Neuronal stem cell (in vitro differentiated cells): ENCODE results near the gene LOC128125822.

Source experiments
- DNase-seq: peaks from one replicate; pipeline ENCODE4 v3.0.0-alpha.2; 2013; ENCODE audit warnings: low spot score
- H2AFZ ChIP-seq: one replicate; pipeline ENCODE4 v1.6.1; 2013; ENCODE audit warnings: mild to moderate bottlenecking, low read length, inconsistent platforms
- H2AK5ac ChIP-seq: 2 replicates; pipeline ENCODE4 v1.6.1; 2013; ENCODE audit warnings: low read depth, mild to moderate bottlenecking, inconsistent platforms, low read length, moderate library complexity, mixed read lengths
- H2BK120ac ChIP-seq: 2 replicates; pipeline ENCODE4 v1.6.1; 2013; ENCODE audit warnings: low read depth, mild to moderate bottlenecking, inconsistent platforms, low read length, moderate library complexity, mixed read lengths
- H2BK12ac ChIP-seq: one replicate; pipeline ENCODE4 v1.6.1; 2013; ENCODE audit warnings: low read length, inconsistent platforms
- H2BK15ac ChIP-seq: 2 replicates; pipeline ENCODE4 v1.6.1; 2013; ENCODE audit warnings: mild to moderate bottlenecking, low read length, inconsistent platforms, mixed read lengths
- H2BK5ac ChIP-seq: one replicate; pipeline ENCODE4 v1.6.1; 2013; ENCODE audit warnings: inconsistent platforms, mild to moderate bottlenecking, low read length, moderate library complexity
- H3K14ac ChIP-seq: one replicate; pipeline ENCODE4 v1.6.1; 2013; ENCODE audit warnings: low read length, inconsistent platforms
- H3K18ac ChIP-seq: 2 replicates; pipeline ENCODE4 v1.6.1; 2013; ENCODE audit warnings: low read length, inconsistent platforms
- H3K23ac ChIP-seq: 2 replicates; pipeline ENCODE4 v1.6.1; 2013; ENCODE audit warnings: low read depth, mild to moderate bottlenecking, mixed read lengths, low read length, inconsistent platforms; ENCODE audit not compliant: poor library complexity
- H3K27ac ChIP-seq: replicated peaks from 3 replicates; pipeline ENCODE4 v1.5.1; 2013; ENCODE audit warnings: low read length, inconsistent platforms
- H3K27me3 ChIP-seq, 3 experiments: 2 replicates each; pipeline ENCODE4 v1.6.1; 2013; ENCODE audit warnings: low read length in 3 of 3, mild to moderate bottlenecking in 2 of 3, inconsistent platforms in 1 of 3, low read depth in 1 of 3, mixed read lengths in 1 of 3, moderate library complexity in 1 of 3; ENCODE audit not compliant: control insufficient read depth in 3 of 3, insufficient read depth in 3 of 3
- H3K36me3 ChIP-seq, 2 donors: replicated peaks in 1 of 2; 2 replicates each; pipeline ENCODE4 v1.6.1; 2013; ENCODE audit warnings: low read length in 2 of 2; ENCODE audit not compliant: control insufficient read depth in 2 of 2, insufficient read depth in 2 of 2
- H3K4ac ChIP-seq: 2 replicates; pipeline ENCODE4 v1.6.1; 2013; ENCODE audit warnings: inconsistent platforms, mild to moderate bottlenecking, low read length, moderate library complexity
- H3K4me1 ChIP-seq, 2 donors: 1 replicate in 1 of 2; 2 replicates in 1 of 2; pipeline ENCODE4 v1.6.1; 2013; ENCODE audit warnings: low read length in 2 of 2, low read depth in 1 of 2; ENCODE audit not compliant: control insufficient read depth in 2 of 2, insufficient read depth in 1 of 2
- H3K4me2 ChIP-seq: one replicate; pipeline ENCODE4 v1.6.1; 2013; ENCODE audit warnings: mild to moderate bottlenecking, low read length, inconsistent platforms; ENCODE audit not compliant: insufficient read depth, poor library complexity, severe bottlenecking
- H3K4me3 ChIP-seq, 2 donors: 2 replicates each; pipeline ENCODE4 v1.5.1; 2013; ENCODE audit warnings: low read length in 2 of 2, mild to moderate bottlenecking in 2 of 2, inconsistent platforms in 1 of 2, moderate library complexity in 1 of 2
- H3K79me1 ChIP-seq: one replicate; pipeline ENCODE4 v1.6.1; 2013; ENCODE audit warnings: low read depth, mild to moderate bottlenecking, inconsistent platforms, low read length, moderate library complexity
- H3K9ac ChIP-seq: one replicate; pipeline ENCODE4 v1.6.1; 2013; ENCODE audit warnings: mild to moderate bottlenecking, low read depth, low read length, inconsistent platforms; ENCODE audit not compliant: poor library complexity
- H3K9me3 ChIP-seq, 2 donors: replicated peaks in 1 of 2; 2 replicates each; pipeline versions ENCODE3 to v1.6.1; 2013; ENCODE audit warnings: low read length in 2 of 2, mild to moderate bottlenecking in 2 of 2, inconsistent platforms in 1 of 2, low read depth in 1 of 2, mixed read lengths in 1 of 2, moderate library complexity in 1 of 2; ENCODE audit not compliant: control insufficient read depth in 2 of 2, insufficient read depth in 1 of 2
- H4K8ac ChIP-seq: one replicate; pipeline ENCODE4 v1.6.1; 2013; ENCODE audit warnings: low read depth, mild to moderate bottlenecking, inconsistent platforms, low read length, moderate library complexity
- H4K91ac ChIP-seq: one replicate; pipeline ENCODE4 v1.6.1; 2013; ENCODE audit warnings: low read length, low read depth, mild to moderate bottlenecking, inconsistent platforms; ENCODE audit not compliant: poor library complexity
- WGBS, 2 donors: extraction: QIAGEN DNeasy Blood & Tissue Kit; methylation state at CpG; one replicate each; pipeline ENCODE4 v1.1.7; 2013; ENCODE audit warnings: missing lambda C conversion rate in 2 of 2, mixed read lengths in 1 of 2; ENCODE audit not compliant: insufficient read length in 2 of 2, insufficient replicate concordance in 1 of 2; ENCODE audit errors: extremely low coverage in 2 of 2; 5-methylcytosine and 5-hydroxymethylcytosine counted together

Gene LOC128125822

GRCh38 chr6:63560801-63561287 lies 11.4 kb upstream of the LOC128125822 start:
- H4K8ac ChIP-seq: no peak overlapping the region
- H2BK5ac ChIP-seq: no peak overlapping the region
- H3K27me3 ChIP-seq: no peaks in the 10 kb centered on the region
- H2AK5ac ChIP-seq: no peak overlapping the region
- H3K4me1 ChIP-seq: peaks cover 0 to 1% of the 10 kb centered on the region in 2 donors
- H3K36me3 ChIP-seq: no peaks in the 10 kb centered on the region
- no peak overlapping the region for H4K91ac ChIP-seq
- H3K4me3 ChIP-seq: no peak overlapping the region
- H3K79me1 ChIP-seq: no peaks in the 10 kb centered on the region
- H2AFZ ChIP-seq: no peak overlapping the region
- H3K18ac ChIP-seq: no peak overlapping the region
- no peak overlapping the region for H3K4ac ChIP-seq
- WGBS, 2 donors: no CpG with 5 or more reads among the region's 1 CpG
- no peak for DNase-seq
- H3K14ac ChIP-seq: no peak overlapping the region
- H2BK12ac ChIP-seq: no peak overlapping the region
- no peak overlapping the region for H3K4me2 ChIP-seq
- no peak overlapping the region for H2BK15ac ChIP-seq
- H3K9ac ChIP-seq: no peak overlapping the region
- H3K9me3 ChIP-seq: no peaks in the 10 kb centered on the region
- H2BK120ac ChIP-seq: no peak overlapping the region
- no peak overlapping the region for H3K27ac ChIP-seq
- H3K23ac ChIP-seq: no peak overlapping the region

GRCh38 chr6:63561288-63561687 lies 11.0 kb upstream of the LOC128125822 start:
- Histone ChIP-seq H2BK12ac (no peak overlapping the region), H2AK5ac (no peak overlapping the region), H4K91ac (no peak overlapping the region), H3K23ac (no peak overlapping the region), H3K9ac (no peak overlapping the region), H3K79me1 (no peaks in the 10 kb centered on the region), H3K18ac (no peak overlapping the region), H2BK120ac (no peak overlapping the region), H3K27ac (no peak overlapping the region), H3K4ac (no peak overlapping the region), H3K4me2 (no peak overlapping the region), H3K4me1 (peaks cover 0 to 3% of the 10 kb centered on the region in 2 donors), H3K27me3 (no peaks in the 10 kb centered on the region), H2BK5ac (no peak overlapping the region), H4K8ac (no peak overlapping the region), H3K14ac (no peak overlapping the region), H3K9me3 (no peaks in the 10 kb centered on the region), H3K4me3 (no peak overlapping the region), H2BK15ac (no peak overlapping the region), H2AFZ (no peak overlapping the region), H3K36me3 (no peaks in the 10 kb centered on the region)
- no CpG with 5 or more reads among the region's 2 CpGs for WGBS, 2 donors
- DNase-seq: no peak

- H2BK5ac ChIP-seq: no peak overlapping the region
- H3K4me1 ChIP-seq: peaks cover 0 to 3% of the 10 kb centered on the region in 2 donors
- WGBS, 2 donors: no CpG with 5 or more reads among the region's 1 CpG
- H3K4me2 ChIP-seq: no peak overlapping the region
- no peaks in the 10 kb centered on the region for H3K36me3 ChIP-seq
- H3K4me3 ChIP-seq: no peak overlapping the region
- H3K9me3 ChIP-seq: peaks cover 0 to 10% of the 10 kb centered on the region in 2 donors
- no peak overlapping the region for H3K18ac ChIP-seq
- H3K23ac ChIP-seq: no peak overlapping the region
- no peak overlapping the region for H3K9ac ChIP-seq
- H2AK5ac ChIP-seq: no peak overlapping the region
- no peak overlapping the region for H4K8ac ChIP-seq
- H2AFZ ChIP-seq: no peak overlapping the region
- H3K27ac ChIP-seq: no peak overlapping the region
- no peak overlapping the region for H3K14ac ChIP-seq
- no peaks in the 10 kb centered on the region for H3K27me3 ChIP-seq
- no peak overlapping the region for H2BK120ac ChIP-seq
- H3K4ac ChIP-seq: no peak overlapping the region
- no peaks in the 10 kb centered on the region for H3K79me1 ChIP-seq
- H2BK15ac ChIP-seq: no peak overlapping the region
- no peak overlapping the region for H2BK12ac ChIP-seq
- no peak overlapping the region for H4K91ac ChIP-seq
- no peak for DNase-seq
Measured at GRCh38 chr6:63563235-63563634, 9.0 kb upstream of the LOC128125822 start.

GRCh38 chr6:63565058-63565726 lies 7.1 kb upstream of the LOC128125822 start:
- H3K9me3 ChIP-seq: peaks cover 0 to 10% of the 10 kb centered on the region in 2 donors
- H2AFZ ChIP-seq: no peak overlapping the region
- DNase-seq: no peak
- H3K36me3 ChIP-seq: no peaks in the 10 kb centered on the region
- no peak overlapping the region for H2BK120ac ChIP-seq
- no CpG with 5 or more reads among the region's 4 CpGs for WGBS, 2 donors
- peaks cover 0 to 3% of the 10 kb centered on the region in 2 donors for H3K4me1 ChIP-seq
- no peak overlapping the region for H3K27ac ChIP-seq
- no peak overlapping the region for H3K9ac ChIP-seq
- H3K23ac ChIP-seq: no peak overlapping the region
- no peak overlapping the region for H3K4ac ChIP-seq
- no peak overlapping the region for H4K8ac ChIP-seq
- H2BK12ac ChIP-seq: no peak overlapping the region
- H3K79me1 ChIP-seq: no peaks in the 10 kb centered on the region
- H3K14ac ChIP-seq: no peak overlapping the region
- H3K4me3 ChIP-seq: no peak overlapping the region
- H2BK5ac ChIP-seq: no peak overlapping the region
- no peak overlapping the region for H3K18ac ChIP-seq
- H4K91ac ChIP-seq: no peak overlapping the region
- no peak overlapping the region for H2BK15ac ChIP-seq
- H2AK5ac ChIP-seq: no peak overlapping the region
- H3K4me2 ChIP-seq: no peak overlapping the region
- no peaks in the 10 kb centered on the region for H3K27me3 ChIP-seq
